AG04450 (cell line): ENCODE results near the gene CALML5. TPM values are rescaled to one million over a fixed set of nuclear protein-coding genes. Genes with fewer than 3 reads are reported as not detected.

Source experiments
- CTCF ChIA-PET: fragments of 300-600, 350-600 bp; formaldehyde crosslinking; extraction: SDS; loops from one replicate; lab custom pipeline; 2022; ENCODE audit warnings: antibody characterized with exemption, inconsistent platforms; lab: Charles Lee
- POLR2A ChIA-PET: fragments of 350-600 bp; formaldehyde crosslinking; extraction: SDS; loops from one replicate; lab custom pipeline; 2021; ENCODE audit warnings: antibody characterized with exemption, inconsistent platforms; lab: Yijun Ruan, JAX
- DNase-seq: peaks from one replicate; pipeline ENCODE4 v3.0.0-alpha.2; 2011; ENCODE audit warnings: low read depth, low spot score
- H3K27ac ChIP-seq: one replicate; pipeline ENCODE4 v1.5.1; 2012; ENCODE audit warnings: low read depth, low read length, control low read depth
- H3K27me3 ChIP-seq: one replicate; pipeline ENCODE4 v1.6.0; 2012; ENCODE audit warnings: low read length; ENCODE audit not compliant: control insufficient read depth, insufficient read depth
- H3K4me3 ChIP-seq: 2 replicates; pipeline ENCODE4 v1.5.1; 2011; ENCODE audit warnings: mild to moderate bottlenecking, low read depth, low read length, control low read depth
- H3K9me3 ChIP-seq: 2 replicates; pipeline ENCODE4 v1.5.1; 2012; ENCODE audit warnings: low read length; ENCODE audit not compliant: control insufficient read depth, insufficient read depth
- polyA plus RNA-seq: library from polyadenylated mRNA; depleted of rRNA; stranded (reverse); fragments of >200 nt; gene quantifications from 2 replicates; pipeline ENCODE4 v1.2.3, GENCODE V29; 2011
- TF ChIP-seq, protein P1 (sequence below): IDR thresholded peaks from 2 replicates; pipeline ENCODE4 v1.5.1; 2011; ENCODE audit warnings: low read depth, low read length, control low read depth, inconsistent platforms

The CALML5 gene
- polyA plus RNA-seq, 1 experiment, result not detected

DNA sequence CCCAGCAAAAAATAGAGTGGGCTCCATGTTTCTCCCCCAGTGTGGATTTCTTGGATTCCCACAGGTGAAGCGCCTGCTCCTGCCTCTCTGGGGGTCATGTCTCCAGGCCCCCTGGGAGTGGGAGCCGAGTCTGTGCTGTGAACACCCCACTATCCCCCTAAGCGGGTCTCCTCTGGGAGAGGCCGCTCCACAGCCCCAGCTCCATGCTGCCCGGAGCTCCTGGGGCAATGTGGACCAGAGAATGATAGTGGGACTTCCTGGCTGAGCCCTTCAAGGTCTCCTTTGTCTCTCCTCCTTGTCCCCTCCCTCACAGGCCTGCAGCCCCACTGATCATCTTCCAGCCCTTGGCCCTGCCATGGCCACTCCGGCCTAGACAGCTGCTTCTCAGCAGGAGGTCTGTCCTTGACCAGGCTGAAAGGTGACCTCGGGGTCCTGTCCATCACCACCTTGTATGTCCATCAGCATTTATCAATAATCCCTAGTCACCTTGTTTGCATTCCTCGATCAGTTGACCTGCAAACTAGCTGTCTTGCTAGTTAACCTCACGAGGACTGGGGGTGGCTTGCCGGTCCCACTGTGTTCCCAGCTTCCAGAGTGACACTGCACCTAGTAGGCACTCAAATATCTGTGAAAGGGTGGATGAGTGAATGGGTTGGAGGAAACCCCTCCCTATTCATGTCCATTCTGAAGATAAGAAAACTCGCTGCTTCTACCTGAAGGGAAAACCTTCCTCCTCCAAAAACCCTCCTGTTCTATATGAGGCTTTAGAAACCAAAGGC lies 24.6 kb upstream of the CALML5 start:
- no peak for DNase-seq
- ChIA-PET CTCF (interaction anchor here (1.0 kb wide), 1 partner anchor 99 kb away, joined by 3 read pairs; no protein-coding TSS in a partner anchor), POLR2A (no interaction called here)
- H3K27me3 ChIP-seq, result peaks cover 9% of the 10 kb centered on the region
- H3K4me3 ChIP-seq, result no peak overlapping the region
- TF ChIP-seq, protein P1, sequence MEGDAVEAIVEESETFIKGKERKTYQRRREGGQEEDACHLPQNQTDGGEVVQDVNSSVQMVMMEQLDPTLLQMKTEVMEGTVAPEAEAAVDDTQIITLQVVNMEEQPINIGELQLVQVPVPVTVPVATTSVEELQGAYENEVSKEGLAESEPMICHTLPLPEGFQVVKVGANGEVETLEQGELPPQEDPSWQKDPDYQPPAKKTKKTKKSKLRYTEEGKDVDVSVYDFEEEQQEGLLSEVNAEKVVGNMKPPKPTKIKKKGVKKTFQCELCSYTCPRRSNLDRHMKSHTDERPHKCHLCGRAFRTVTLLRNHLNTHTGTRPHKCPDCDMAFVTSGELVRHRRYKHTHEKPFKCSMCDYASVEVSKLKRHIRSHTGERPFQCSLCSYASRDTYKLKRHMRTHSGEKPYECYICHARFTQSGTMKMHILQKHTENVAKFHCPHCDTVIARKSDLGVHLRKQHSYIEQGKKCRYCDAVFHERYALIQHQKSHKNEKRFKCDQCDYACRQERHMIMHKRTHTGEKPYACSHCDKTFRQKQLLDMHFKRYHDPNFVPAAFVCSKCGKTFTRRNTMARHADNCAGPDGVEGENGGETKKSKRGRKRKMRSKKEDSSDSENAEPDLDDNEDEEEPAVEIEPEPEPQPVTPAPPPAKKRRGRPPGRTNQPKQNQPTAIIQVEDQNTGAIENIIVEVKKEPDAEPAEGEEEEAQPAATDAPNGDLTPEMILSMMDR, result no peak
- peaks cover 11% of the 10 kb centered on the region; the same call in 1 of the 2 replicates for H3K9me3 ChIP-seq
- H3K27ac ChIP-seq, result no peak overlapping the region

DNA sequence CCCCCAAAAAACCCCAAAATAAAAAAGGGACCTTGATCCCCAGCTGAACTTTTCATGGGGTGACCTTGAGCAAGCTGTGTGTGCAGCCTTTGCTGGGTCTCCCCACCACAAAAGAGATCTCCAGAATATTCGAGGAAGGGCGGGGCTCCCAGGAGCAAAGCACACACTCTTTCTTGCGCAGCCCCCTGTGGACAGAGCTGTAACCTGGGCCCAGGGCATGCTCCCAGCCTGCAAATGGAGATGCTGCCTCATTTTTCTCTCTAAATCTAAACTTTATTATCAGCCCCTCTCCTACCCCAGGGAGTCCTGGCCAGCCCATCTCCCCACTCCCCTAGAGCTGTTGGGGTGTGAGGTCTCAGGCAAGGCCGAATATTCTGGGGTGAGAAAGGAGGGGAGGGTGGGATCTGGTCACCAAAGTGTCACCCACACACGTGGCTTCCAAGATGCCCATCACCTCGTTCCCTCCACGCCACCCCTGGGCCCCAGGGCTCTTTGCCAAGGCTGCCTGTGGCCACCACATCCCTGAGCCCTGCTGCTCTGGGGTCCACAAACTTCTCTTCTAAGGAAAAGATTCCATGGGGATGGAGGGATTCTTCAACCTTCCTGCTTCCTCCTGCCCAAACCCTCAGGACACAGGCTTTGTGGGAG lies 23.7 kb upstream of the CALML5 start:
- ChIA-PET POLR2A (no interaction called here), CTCF (no interaction called here)
- TF ChIP-seq, protein P1, result no peak
- H3K27me3 ChIP-seq, result peaks cover 16% of the 10 kb centered on the region
- no peak for DNase-seq
- peaks cover 11% of the 10 kb centered on the region; the same call in 1 of the 2 replicates for H3K9me3 ChIP-seq
- no peak overlapping the region for H3K27ac ChIP-seq
- H3K4me3 ChIP-seq, result no peak overlapping the region

DNA sequence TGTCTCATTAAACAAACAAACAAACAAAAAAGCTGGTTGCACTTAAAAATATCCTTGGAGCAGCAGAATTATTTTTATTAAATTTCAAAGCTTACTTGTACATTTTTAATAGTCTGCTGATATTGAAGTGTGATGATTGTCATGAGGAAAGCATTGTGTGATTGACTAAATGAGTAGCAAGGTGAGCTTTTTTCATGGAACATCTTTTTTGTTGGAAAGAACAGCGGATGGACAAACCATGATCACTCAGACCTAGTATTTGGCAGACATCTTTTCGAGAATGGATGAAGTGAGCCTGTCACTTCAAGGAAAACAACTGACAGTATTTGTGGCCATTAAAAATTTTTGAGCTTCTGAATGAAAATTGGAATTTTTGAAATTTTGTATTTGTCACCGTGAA lies 19.7 kb upstream of the CALML5 start:
- ChIA-PET CTCF (no interaction called here), POLR2A (no interaction called here)
- Histone ChIP-seq H3K4me3 (no peak overlapping the region), H3K9me3 (no peaks in the 10 kb centered on the region), H3K27me3 (peaks cover 25% of the 10 kb centered on the region), H3K27ac (no peak overlapping the region)
- no peak for DNase-seq
- TF ChIP-seq, protein P1, result no peak

DNA sequence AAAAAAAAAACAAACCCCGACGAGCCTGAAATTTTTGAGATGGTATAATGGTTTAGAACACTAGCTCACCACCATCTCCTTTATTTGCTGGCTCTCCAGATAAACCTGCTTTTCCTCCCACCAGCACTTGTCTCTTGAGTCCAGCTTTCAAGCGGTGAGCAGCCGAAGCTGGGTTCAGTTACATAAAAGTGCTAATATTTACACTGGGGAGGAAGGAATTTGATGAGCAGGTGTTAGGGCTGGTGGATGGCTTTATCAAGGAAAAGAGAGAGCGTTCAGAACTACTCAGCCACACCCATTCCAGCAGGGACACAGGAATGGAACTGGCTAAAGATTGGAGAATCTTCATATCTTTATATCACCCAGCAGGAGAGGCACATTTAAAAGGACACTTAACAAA lies 18.8 kb upstream of the CALML5 start:
- POLR2A ChIA-PET, result no interaction called here
- H3K9me3 ChIP-seq, result no peaks in the 10 kb centered on the region
- peaks cover 25% of the 10 kb centered on the region for H3K27me3 ChIP-seq
- TF ChIP-seq, protein P1, result no peak
- no peak overlapping the region for H3K27ac ChIP-seq
- H3K4me3 ChIP-seq, result no peak overlapping the region
- CTCF ChIA-PET, result no interaction called here
- no peak for DNase-seq

DNA sequence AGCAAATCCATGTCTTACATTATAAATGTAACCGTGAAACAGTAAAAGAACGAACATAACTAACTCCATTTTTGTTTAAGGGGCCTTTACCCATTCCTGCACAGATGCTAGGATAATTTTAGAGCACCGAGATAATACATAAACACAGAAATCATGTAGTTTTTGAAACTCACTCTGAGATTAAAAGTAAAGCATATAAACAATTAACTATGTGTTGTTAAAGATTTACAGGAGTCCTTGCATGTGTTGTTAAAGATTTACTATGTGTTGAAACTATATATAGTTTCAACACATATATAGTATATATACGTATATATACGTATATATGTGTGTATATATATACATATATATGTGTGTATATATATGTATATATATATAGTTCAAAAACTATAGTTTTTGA lies 18.2 kb upstream of the CALML5 start:
- ChIA-PET POLR2A (no interaction called here), CTCF (no interaction called here)
- Histone ChIP-seq H3K27me3 (peaks cover 25% of the 10 kb centered on the region), H3K27ac (no peak overlapping the region), H3K4me3 (no peak overlapping the region), H3K9me3 (no peaks in the 10 kb centered on the region)
- DNase-seq, result no peak
- TF ChIP-seq, protein P1, result no peak
